Activated naive CD8-positive, alpha-beta T cell treated with anti-CD3 and anti-CD28 coated beads, Interleukin-2, amount 50 U/mL, for 24 hours (primary cell): ENCODE measurements around the gene VASN.
A peak's percentile ranks its signal among the peaks of the same experiment; 100 is the strongest.

ENCODE experiments used
- ATAC-seq: fragments of 150-1000 bp; cut with Tn5 transposase; one replicate; pipeline ENCODE4 v1.10.0; 2021
- DNase-seq: peaks from one replicate; pipeline ENCODE4 v3.0.0; 2021
- H3K27ac Mint-ChIP-seq: one replicate; pipeline ENCODE4 v1.8.0; 2021; ENCODE audit warnings: mild to moderate bottlenecking, mixed read lengths
- H3K27me3 Mint-ChIP-seq: one replicate; pipeline ENCODE4 v1.8.0; 2021; ENCODE audit warnings: mixed read lengths
- H3K36me3 Mint-ChIP-seq: one replicate; pipeline ENCODE4 v1.8.0; 2021; ENCODE audit warnings: low read depth, mixed read lengths
- H3K4me1 Mint-ChIP-seq: one replicate; pipeline ENCODE4 v1.8.0; 2021; ENCODE audit warnings: mixed read lengths
- H3K4me3 Mint-ChIP-seq: one replicate; pipeline ENCODE4 v1.8.0; 2021; ENCODE audit warnings: mild to moderate bottlenecking, moderate library complexity, mixed read lengths
- H3K9me3 Mint-ChIP-seq: one replicate; pipeline ENCODE4 v1.8.0; 2021; ENCODE audit warnings: mixed read lengths

VASN gene

GRCh38 chr16:4356820-4357219 is 14.8 kb upstream of the VASN start:
- Mint-ChIP-seq H3K4me3 (no peak overlapping the region), H3K27ac (no peak overlapping the region)
- ATAC-seq: no peak

GRCh38 chr16:4358236-4358635 is 13.4 kb upstream of the VASN start:
- DNase-seq (no peak), ATAC-seq (no peak)
- no peaks in the 10 kb centered on the region for H3K4me1 Mint-ChIP-seq
- peaks cover 15% of the 10 kb centered on the region for H3K36me3 Mint-ChIP-seq
- H3K27ac Mint-ChIP-seq: no peak overlapping the region
- H3K9me3 Mint-ChIP-seq: no peaks in the 10 kb centered on the region
- no peaks in the 10 kb centered on the region for H3K27me3 Mint-ChIP-seq
- no peak overlapping the region for H3K4me3 Mint-ChIP-seq

More at GRCh38 chr16:4356820-4357219, 14.8 kb upstream of the VASN start:
- peaks cover 12% of the 10 kb centered on the region for H3K36me3 Mint-ChIP-seq
- peaks cover 2% of the 10 kb centered on the region for H3K4me1 Mint-ChIP-seq
- DNase-seq: no peak
- no peaks in the 10 kb centered on the region for H3K9me3 Mint-ChIP-seq
- H3K27me3 Mint-ChIP-seq: no peaks in the 10 kb centered on the region

- ATAC-seq (peak; percentile 44), DNase-seq (peak; percentile 77)
- H3K27me3 Mint-ChIP-seq: no peaks in the 10 kb centered on the region
- no peaks in the 10 kb centered on the region for H3K4me1 Mint-ChIP-seq
- H3K27ac Mint-ChIP-seq: no peak overlapping the region
- peaks cover 10% of the 10 kb centered on the region for H3K36me3 Mint-ChIP-seq
- H3K4me3 Mint-ChIP-seq: no peak overlapping the region
- no peaks in the 10 kb centered on the region for H3K9me3 Mint-ChIP-seq
Observed at GRCh38 chr16:4358831-4359561, 12.7 kb upstream of the VASN start.

GRCh38 chr16:4359914-4360313 is 11.7 kb upstream of the VASN start:
- Mint-ChIP-seq H3K36me3 (peaks cover 7% of the 10 kb centered on the region), H3K4me1 (no peaks in the 10 kb centered on the region), H3K9me3 (no peaks in the 10 kb centered on the region), H3K27me3 (no peaks in the 10 kb centered on the region), H3K27ac (no peak overlapping the region), H3K4me3 (no peak overlapping the region)
- ATAC-seq (no peak), DNase-seq (no peak)

GRCh38 chr16:4360538-4361021 is 11.1 kb upstream of the VASN start:
- H3K27me3 Mint-ChIP-seq: no peaks in the 10 kb centered on the region
- H3K36me3 Mint-ChIP-seq: peaks cover 7% of the 10 kb centered on the region
- no peak for DNase-seq
- H3K4me1 Mint-ChIP-seq: no peaks in the 10 kb centered on the region
- peak; percentile 49 for ATAC-seq
- H3K4me3 Mint-ChIP-seq: no peak overlapping the region
- no peak overlapping the region for H3K27ac Mint-ChIP-seq
- H3K9me3 Mint-ChIP-seq: no peaks in the 10 kb centered on the region

- ATAC-seq (peak; percentile 2), DNase-seq (no peak)
- no peak overlapping the region for H3K27ac Mint-ChIP-seq
- no peaks in the 10 kb centered on the region for H3K27me3 Mint-ChIP-seq
- H3K4me3 Mint-ChIP-seq: no peak overlapping the region
- peaks cover 7% of the 10 kb centered on the region for H3K36me3 Mint-ChIP-seq
- no peaks in the 10 kb centered on the region for H3K9me3 Mint-ChIP-seq
- H3K4me1 Mint-ChIP-seq: no peaks in the 10 kb centered on the region
Observed at GRCh38 chr16:4361033-4361943, 10.4 kb upstream of the VASN start.

GRCh38 chr16:4361944-4362311 is 9.7 kb upstream of the VASN start:
- Mint-ChIP-seq H3K36me3 (peaks cover 7% of the 10 kb centered on the region), H3K27ac (no peak overlapping the region), H3K27me3 (no peaks in the 10 kb centered on the region)

GRCh38 chr16:4362476-4363135 is 9.0 kb upstream of the VASN start:
- Mint-ChIP-seq H3K27ac (no peak overlapping the region), H3K27me3 (no peaks in the 10 kb centered on the region), H3K36me3 (peaks cover 7% of the 10 kb centered on the region), H3K4me1 (no peaks in the 10 kb centered on the region), H3K9me3 (no peaks in the 10 kb centered on the region), H3K4me3 (no peak overlapping the region)
- DNase-seq: no peak
- ATAC-seq: no peak

More at GRCh38 chr16:4361944-4362311, 9.7 kb upstream of the VASN start:
- H3K9me3 Mint-ChIP-seq: no peaks in the 10 kb centered on the region
- H3K4me1 Mint-ChIP-seq: no peaks in the 10 kb centered on the region
- ATAC-seq: no peak
- H3K4me3 Mint-ChIP-seq: no peak overlapping the region
- no peak for DNase-seq

- peaks cover 2% of the 10 kb centered on the region for H3K36me3 Mint-ChIP-seq
- H3K27ac Mint-ChIP-seq: no peak overlapping the region
Observed at GRCh38 chr16:4364196-4365013, 7.2 kb upstream of the VASN start.

GRCh38 chr16:4365014-4365406 is 6.6 kb upstream of the VASN start:
- H3K27ac Mint-ChIP-seq: no peak overlapping the region
- no peaks in the 10 kb centered on the region for H3K4me1 Mint-ChIP-seq
- H3K9me3 Mint-ChIP-seq: no peaks in the 10 kb centered on the region
- no peak for ATAC-seq
- peaks cover 2% of the 10 kb centered on the region for H3K36me3 Mint-ChIP-seq
- H3K27me3 Mint-ChIP-seq: no peaks in the 10 kb centered on the region
- no peak for DNase-seq
- no peak overlapping the region for H3K4me3 Mint-ChIP-seq

More at GRCh38 chr16:4364196-4365013, 7.2 kb upstream of the VASN start:
- ATAC-seq (no peak), DNase-seq (no peak)
- no peaks in the 10 kb centered on the region for H3K4me1 Mint-ChIP-seq
- no peaks in the 10 kb centered on the region for H3K9me3 Mint-ChIP-seq
- no peaks in the 10 kb centered on the region for H3K27me3 Mint-ChIP-seq
- H3K4me3 Mint-ChIP-seq: no peak overlapping the region

GRCh38 chr16:4365615-4366014 is 6.0 kb upstream of the VASN start:
- Mint-ChIP-seq H3K27me3 (no peaks in the 10 kb centered on the region), H3K4me1 (no peaks in the 10 kb centered on the region), H3K36me3 (peaks cover 2% of the 10 kb centered on the region), H3K27ac (no peak overlapping the region), H3K9me3 (no peaks in the 10 kb centered on the region), H3K4me3 (no peak overlapping the region)
- DNase-seq: no peak
- no peak for ATAC-seq

GRCh38 chr16:4366016-4366415 is 5.6 kb upstream of the VASN start:
- Mint-ChIP-seq H3K27me3 (no peaks in the 10 kb centered on the region), H3K9me3 (no peaks in the 10 kb centered on the region), H3K4me1 (no peaks in the 10 kb centered on the region), H3K36me3 (peaks cover 2% of the 10 kb centered on the region), H3K27ac (no peak overlapping the region), H3K4me3 (no peak overlapping the region)
- DNase-seq: no peak
- no peak for ATAC-seq

- ATAC-seq: no peak
- Mint-ChIP-seq H3K9me3 (no peaks in the 10 kb centered on the region), H3K36me3 (peaks cover 2% of the 10 kb centered on the region), H3K27ac (no peak overlapping the region), H3K4me1 (peaks cover 2% of the 10 kb centered on the region), H3K4me3 (no peak overlapping the region), H3K27me3 (no peaks in the 10 kb centered on the region)
- DNase-seq: no peak
Observed at GRCh38 chr16:4367393-4367856, 4.2 kb upstream of the VASN start.
